Endothelial cell (in vitro differentiated cells): ENCODE data around the gene STARD5. TPM values are rescaled to one million over a fixed set of nuclear protein-coding genes. Genes with fewer than 3 reads are reported as not detected.

Source experiments
- DNase-seq: peaks from one replicate; pipeline ENCODE4 v3.0.0; 2021; ENCODE audit warnings: low spot score
- H3K27ac Mint-ChIP-seq: one replicate; pipeline ENCODE4 v1.8.0; 2021; ENCODE audit warnings: mixed read lengths, inconsistent platforms; ENCODE audit not compliant: unreplicated experiment
- H3K27me3 Mint-ChIP-seq: one replicate; pipeline ENCODE4 v1.8.0; 2021; ENCODE audit warnings: mild to moderate bottlenecking, moderate library complexity, mixed read lengths, inconsistent platforms; ENCODE audit not compliant: unreplicated experiment
- H3K36me3 Mint-ChIP-seq: one replicate; pipeline ENCODE4 v1.8.0; 2021; ENCODE audit warnings: mild to moderate bottlenecking, low read depth, mixed read lengths, inconsistent platforms; ENCODE audit not compliant: unreplicated experiment
- H3K4me1 Mint-ChIP-seq: one replicate; pipeline ENCODE4 v1.8.0; 2021; ENCODE audit warnings: mild to moderate bottlenecking, mixed read lengths, inconsistent platforms; ENCODE audit not compliant: unreplicated experiment
- H3K4me3 Mint-ChIP-seq: one replicate; pipeline ENCODE4 v1.8.0; 2021; ENCODE audit warnings: mild to moderate bottlenecking, mixed read lengths, inconsistent platforms; ENCODE audit not compliant: unreplicated experiment
- H3K9me3 Mint-ChIP-seq: one replicate; pipeline ENCODE4 v1.8.0; 2021; ENCODE audit warnings: mixed read lengths, inconsistent platforms; ENCODE audit not compliant: unreplicated experiment
- CTCF ChIP-seq: fragments of 200-600 bp; sonication (generic); IDR thresholded peaks from one replicate; pipeline ENCODE4 v1.5.0; 2021; ENCODE audit warnings: antibody characterized with exemption; ENCODE audit not compliant: unreplicated experiment
- total RNA-seq: library from RNA; stranded (reverse); fragmentation: NEBNext Ultra II Directional; extraction: Animal tissue kit (Norgen Biotek cat#: 25700); gene quantifications from one replicate; pipeline ENCODE4 v1.2.1, GENCODE V29; 2021; ENCODE audit not compliant: unreplicated experiment

The STARD5 gene
- total RNA-seq, 1 donor from 2014 or later: 7.3 TPM

DNA sequence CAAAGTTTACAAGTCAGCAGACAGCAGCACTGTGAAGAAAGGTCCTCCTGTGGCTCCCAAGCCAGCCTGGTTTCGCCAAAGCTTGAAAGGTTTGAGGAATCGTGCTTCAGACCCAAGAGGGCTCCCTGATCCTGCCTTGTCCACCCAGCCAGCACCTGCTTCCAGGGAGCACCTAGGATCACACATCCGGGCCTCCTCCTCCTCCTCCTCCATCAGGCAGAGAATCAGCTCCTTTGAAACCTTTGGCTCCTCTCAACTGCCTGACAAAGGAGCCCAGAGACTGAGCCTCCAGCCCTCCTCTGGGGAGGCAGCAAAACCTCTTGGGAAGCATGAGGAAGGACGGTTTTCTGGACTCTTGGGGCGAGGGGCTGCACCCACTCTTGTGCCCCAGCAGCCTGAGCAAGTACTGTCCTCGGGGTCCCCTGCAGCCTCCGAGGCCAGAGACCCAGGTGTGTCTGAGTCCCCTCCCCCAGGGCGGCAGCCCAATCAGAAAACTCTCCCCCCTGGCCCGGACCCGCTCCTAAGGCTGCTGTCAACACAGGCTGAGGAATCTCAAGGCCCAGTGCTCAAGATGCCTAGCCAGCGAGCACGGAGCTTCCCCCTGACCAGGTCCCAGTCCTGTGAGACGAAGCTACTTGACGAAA is 24.2 kb downstream of the STARD5 start:
- H3K4me3 Mint-ChIP-seq: no peak overlapping the region
- TF ChIP-seq CTCF: no peak
- no peaks in the 10 kb centered on the region for H3K9me3 Mint-ChIP-seq
- peaks cover 35% of the 10 kb centered on the region for H3K36me3 Mint-ChIP-seq
- H3K27ac Mint-ChIP-seq: no peak overlapping the region
- H3K4me1 Mint-ChIP-seq: peaks cover 46% of the 10 kb centered on the region
- H3K27me3 Mint-ChIP-seq: peaks cover 7% of the 10 kb centered on the region
- DNase-seq: no peak

GRCh38 chr15:81299156-81299555 is 24.8 kb downstream of the STARD5 start:
- Mint-ChIP-seq H3K27ac (no peak overlapping the region), H3K27me3 (peaks cover 7% of the 10 kb centered on the region), H3K9me3 (no peaks in the 10 kb centered on the region), H3K4me3 (no peak overlapping the region), H3K4me1 (peaks cover 49% of the 10 kb centered on the region), H3K36me3 (peaks cover 32% of the 10 kb centered on the region)
- TF ChIP-seq CTCF: no peak
- no peak for DNase-seq

- H3K4me1 Mint-ChIP-seq: peaks cover 50% of the 10 kb centered on the region
- no peak for DNase-seq
- TF ChIP-seq CTCF: no peak
- no peak overlapping the region for H3K4me3 Mint-ChIP-seq
- peaks cover 7% of the 10 kb centered on the region for H3K27me3 Mint-ChIP-seq
- H3K9me3 Mint-ChIP-seq: no peaks in the 10 kb centered on the region
- no peak overlapping the region for H3K27ac Mint-ChIP-seq
- H3K36me3 Mint-ChIP-seq: peaks cover 31% of the 10 kb centered on the region
These were observed 25.3 kb downstream of the STARD5 start for GRCh38 chr15:81298611-81299010.

DNA sequence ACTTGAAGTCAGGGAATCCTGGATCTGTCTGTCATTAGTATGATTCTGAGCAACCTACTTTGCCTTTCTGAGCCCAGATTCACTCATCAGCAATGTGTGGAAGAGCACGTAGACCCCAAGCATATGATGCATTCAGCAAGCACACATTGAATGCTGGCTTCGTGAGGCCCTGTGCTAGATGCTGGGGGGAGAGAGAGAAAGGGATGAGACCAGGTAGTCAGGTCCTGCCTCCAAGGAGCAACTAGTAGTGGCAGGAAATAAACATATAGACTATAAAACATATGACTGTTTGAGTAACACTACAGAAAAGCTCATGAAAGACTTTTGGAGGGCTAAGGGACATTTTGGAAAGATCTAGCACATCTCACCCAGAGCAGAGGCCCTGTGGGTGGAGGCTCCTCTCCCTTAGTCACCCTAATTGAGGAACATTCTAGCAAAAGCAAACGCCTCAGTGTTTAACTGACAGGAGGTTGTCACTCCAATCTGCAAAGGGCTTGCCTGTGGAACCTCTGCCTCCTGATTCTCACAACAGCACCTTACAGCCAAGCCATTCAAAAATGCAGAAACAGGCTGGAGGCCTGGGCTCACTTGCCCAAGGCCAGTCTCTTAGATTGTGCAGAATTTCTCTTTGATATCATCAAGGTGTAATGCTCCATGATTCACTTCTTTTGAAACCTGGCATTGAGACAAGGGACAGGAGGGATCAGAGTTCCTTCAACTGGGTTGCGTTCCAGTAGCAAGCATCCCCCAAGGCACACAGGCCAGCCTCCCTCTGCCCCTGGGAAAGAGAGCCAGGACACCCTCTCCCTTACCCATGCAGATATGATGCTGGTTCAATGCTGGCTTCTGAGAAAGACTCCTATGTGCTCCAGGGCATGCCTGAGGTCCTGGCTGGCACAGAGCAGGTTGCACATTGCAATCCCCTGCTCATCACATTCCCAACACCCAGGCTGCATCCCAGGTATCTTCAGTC is 26.1 kb downstream of the STARD5 start:
- Mint-ChIP-seq H3K27ac (no peak overlapping the region), H3K4me1 (peaks cover 44% of the 10 kb centered on the region), H3K27me3 (peaks cover 5% of the 10 kb centered on the region), H3K36me3 (peaks cover 25% of the 10 kb centered on the region), H3K4me3 (peak overlapping the region; percentile 49), H3K9me3 (no peaks in the 10 kb centered on the region)
- TF ChIP-seq CTCF: no peak
- DNase-seq: no peak
